KOPT-K1 (cell line): Measurements from ENCODE around the gene PCNX2.

Experiments used
- H3K27ac ChIP-seq: fragments of 200-600 bp; sonication (generic); 2 replicates; pipeline ENCODE4 v1.5.1; 2016; ENCODE audit warnings: antibody characterized with exemption, mild to moderate bottlenecking, low read depth, low read length; ENCODE audit not compliant: poor library complexity, severe bottlenecking
- H3K36me3 ChIP-seq: fragments of 200-600 bp; sonication (generic); 2 replicates; pipeline ENCODE4 v1.5.1; 2017; ENCODE audit warnings: antibody characterized with exemption, mild to moderate bottlenecking, low read length, moderate library complexity; ENCODE audit not compliant: insufficient read depth
- H3K9me3 ChIP-seq: fragments of 200-600 bp; sonication (generic); 2 replicates; pipeline ENCODE4 v1.5.1; 2017; ENCODE audit warnings: antibody characterized with exemption, low read length, mild to moderate bottlenecking; ENCODE audit not compliant: insufficient read depth, poor library complexity, severe bottlenecking

Gene PCNX2

GRCh38 chr1:233057836-233058235 lies 237.7 kb downstream of the PCNX2 start:
- Histone ChIP-seq H3K9me3 (no peaks in the 10 kb centered on the region), H3K36me3 (no peaks in the 10 kb centered on the region), H3K27ac (no peak overlapping the region)

- no peaks in the 10 kb centered on the region for H3K9me3 ChIP-seq
- H3K36me3 ChIP-seq: no peaks in the 10 kb centered on the region
- no peak overlapping the region for H3K27ac ChIP-seq
These were observed 239.5 kb downstream of the PCNX2 start for GRCh38 chr1:233055879-233056641.

DNA sequence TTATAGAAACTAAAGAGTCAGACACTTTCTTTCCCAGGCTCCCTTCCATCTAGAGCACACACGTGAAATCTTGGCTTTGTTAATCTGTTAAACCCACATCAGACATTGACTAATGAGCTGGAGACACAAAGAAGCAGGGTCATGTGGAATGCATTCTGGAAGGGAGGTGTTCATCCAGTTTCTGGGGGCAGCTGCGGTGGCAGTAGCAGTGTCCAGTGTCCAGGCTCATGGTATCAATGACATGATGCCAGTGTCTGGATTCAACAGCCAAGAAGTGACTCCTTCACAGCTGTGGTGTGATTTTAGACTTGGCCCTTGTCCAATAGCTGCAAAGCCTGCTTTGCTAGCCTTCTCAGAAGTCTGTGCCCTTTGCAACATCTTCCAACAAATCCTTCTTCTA lies 249.9 kb downstream of the PCNX2 start:
- Histone ChIP-seq H3K27ac (no peak overlapping the region), H3K36me3 (no peaks in the 10 kb centered on the region), H3K9me3 (peaks cover 3% of the 10 kb centered on the region)

DNA sequence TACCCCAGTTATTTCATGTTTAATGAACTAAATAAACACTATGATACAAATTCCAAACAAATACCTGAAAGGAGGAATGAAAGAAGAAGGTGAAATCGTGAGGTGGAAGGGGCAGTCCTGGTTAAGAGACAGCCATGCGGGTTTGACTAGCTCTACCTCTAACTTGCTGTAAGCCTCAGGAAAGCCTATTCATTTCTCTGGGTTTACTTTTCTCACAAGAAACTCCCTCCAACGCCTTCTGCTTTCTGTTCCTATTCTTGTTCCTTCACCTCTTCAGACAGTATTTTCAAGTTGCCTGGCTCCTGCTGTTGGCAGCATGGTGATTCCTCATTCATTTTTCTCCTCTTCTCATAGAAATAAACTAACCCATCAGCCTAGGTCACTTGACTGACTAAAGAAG lies 252.7 kb downstream of the PCNX2 start:
- Histone ChIP-seq H3K9me3 (peaks cover 3% of the 10 kb centered on the region), H3K27ac (no peak overlapping the region), H3K36me3 (no peaks in the 10 kb centered on the region)

- Histone ChIP-seq H3K9me3 (no peaks in the 10 kb centered on the region), H3K27ac (no peak overlapping the region), H3K36me3 (no peaks in the 10 kb centered on the region)
These were observed 255.0 kb downstream of the PCNX2 start for GRCh38 chr1:233040494-233040893.

DNA sequence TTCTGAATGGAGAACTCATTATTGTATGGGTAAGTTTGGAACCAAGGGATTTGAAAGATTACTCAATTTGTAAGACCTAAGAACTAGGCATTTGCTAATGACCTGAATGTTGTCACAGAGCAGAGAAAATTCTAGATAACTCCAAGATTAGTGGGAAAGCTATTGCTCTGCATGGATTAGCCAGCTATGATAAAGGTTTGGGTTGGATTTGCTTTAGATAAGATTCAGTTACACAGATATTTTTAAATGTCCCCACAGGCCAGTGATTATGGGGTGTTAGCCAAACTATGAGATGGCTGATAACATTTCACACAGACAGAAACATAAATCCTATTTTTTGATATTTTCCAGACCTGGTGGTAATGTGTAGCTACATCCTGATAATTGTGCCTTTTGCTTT lies 256.9 kb downstream of the PCNX2 start:
- Histone ChIP-seq H3K27ac (no peak overlapping the region), H3K9me3 (no peaks in the 10 kb centered on the region), H3K36me3 (no peaks in the 10 kb centered on the region)

DNA sequence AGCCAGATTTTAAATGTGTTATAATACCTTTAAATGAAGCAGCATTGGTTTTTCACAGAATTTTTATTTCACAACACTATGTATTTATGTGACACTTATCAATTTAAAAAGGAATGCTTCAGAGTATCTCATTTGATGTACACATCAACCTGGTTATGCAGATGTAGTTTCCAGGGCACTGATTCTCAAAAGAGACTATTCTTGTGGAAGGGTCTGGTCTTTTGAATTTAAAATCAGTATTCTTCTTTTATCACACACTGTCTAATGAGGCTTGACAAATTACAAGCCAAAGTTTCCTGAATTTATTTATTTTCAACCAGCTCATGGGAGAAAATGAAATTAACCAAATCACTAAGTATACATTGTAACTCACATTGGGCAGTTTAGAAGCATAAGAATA lies 257.7 kb downstream of the PCNX2 start:
- H3K36me3 ChIP-seq: no peaks in the 10 kb centered on the region
- no peak overlapping the region for H3K27ac ChIP-seq
- H3K9me3 ChIP-seq: no peaks in the 10 kb centered on the region

DNA sequence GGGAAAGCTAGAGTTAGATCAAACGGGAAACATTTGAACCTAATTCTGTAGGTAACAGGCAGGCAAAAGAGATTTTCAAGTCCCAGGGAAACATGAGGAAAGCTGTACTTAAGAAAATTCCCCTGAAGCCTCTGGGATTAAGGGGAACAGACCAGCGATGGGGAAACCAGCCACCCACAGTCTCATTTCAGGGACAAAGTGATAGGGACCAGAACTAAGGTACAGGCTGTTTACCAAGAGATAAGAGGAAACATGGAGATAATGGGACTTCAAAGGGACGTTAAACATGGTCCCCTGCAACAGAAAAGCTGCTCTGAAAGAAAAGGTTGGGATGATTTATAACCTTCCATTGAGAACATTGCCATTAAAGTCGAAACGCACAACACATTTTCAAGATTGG lies 260.7 kb downstream of the PCNX2 start:
- H3K27ac ChIP-seq: no peak overlapping the region
- H3K9me3 ChIP-seq: no peaks in the 10 kb centered on the region
- no peaks in the 10 kb centered on the region for H3K36me3 ChIP-seq

DNA sequence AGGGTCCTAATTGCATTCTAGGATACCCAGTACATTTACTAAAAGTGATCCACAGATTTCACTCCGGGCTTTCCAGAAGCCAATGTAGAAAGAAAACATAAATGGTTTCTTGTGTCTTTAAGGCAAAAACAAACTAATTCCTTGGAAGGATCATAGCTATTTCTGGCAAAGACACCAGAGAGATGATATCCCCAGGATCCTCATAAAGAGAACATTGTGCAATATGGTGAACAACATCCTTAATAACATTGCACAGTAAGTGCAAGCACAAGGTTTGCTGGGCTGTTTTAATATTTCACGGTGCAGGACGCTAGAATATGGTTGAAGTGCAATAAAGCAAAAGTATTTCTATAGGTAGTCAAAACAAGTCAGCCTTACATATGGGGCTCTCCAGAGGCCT lies 262.2 kb downstream of the PCNX2 start:
- Histone ChIP-seq H3K36me3 (no peaks in the 10 kb centered on the region), H3K27ac (no peak overlapping the region), H3K9me3 (no peaks in the 10 kb centered on the region)

- no peaks in the 10 kb centered on the region for H3K9me3 ChIP-seq
- H3K36me3 ChIP-seq: no peaks in the 10 kb centered on the region
- no peak overlapping the region for H3K27ac ChIP-seq
These were observed 262.6 kb downstream of the PCNX2 start for GRCh38 chr1:233032916-233033315.

DNA sequence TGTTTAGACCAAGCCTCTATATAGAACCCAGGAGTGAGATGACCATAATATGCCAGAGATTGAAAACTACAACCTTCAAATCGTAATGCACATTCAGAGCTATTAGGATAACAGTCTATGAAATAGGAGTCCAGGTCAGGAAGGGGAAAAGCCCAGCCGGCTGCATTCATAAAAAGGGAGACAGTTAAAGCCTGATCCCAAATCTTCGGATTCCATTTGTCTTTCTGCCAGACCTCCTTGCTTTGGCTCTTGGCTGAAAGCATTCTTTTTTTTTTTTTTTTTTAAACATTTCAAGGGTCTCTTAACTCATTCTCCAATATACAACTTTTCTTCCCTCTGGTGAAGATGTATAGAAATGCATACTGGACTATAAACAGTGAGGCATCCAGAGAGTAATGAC lies 264.0 kb downstream of the PCNX2 start:
- Histone ChIP-seq H3K36me3 (no peaks in the 10 kb centered on the region), H3K9me3 (no peaks in the 10 kb centered on the region), H3K27ac (no peak overlapping the region)

- Histone ChIP-seq H3K9me3 (no peaks in the 10 kb centered on the region), H3K27ac (no peak overlapping the region), H3K36me3 (no peaks in the 10 kb centered on the region)
These were observed 268.5 kb downstream of the PCNX2 start for GRCh38 chr1:233027046-233027445.

DNA sequence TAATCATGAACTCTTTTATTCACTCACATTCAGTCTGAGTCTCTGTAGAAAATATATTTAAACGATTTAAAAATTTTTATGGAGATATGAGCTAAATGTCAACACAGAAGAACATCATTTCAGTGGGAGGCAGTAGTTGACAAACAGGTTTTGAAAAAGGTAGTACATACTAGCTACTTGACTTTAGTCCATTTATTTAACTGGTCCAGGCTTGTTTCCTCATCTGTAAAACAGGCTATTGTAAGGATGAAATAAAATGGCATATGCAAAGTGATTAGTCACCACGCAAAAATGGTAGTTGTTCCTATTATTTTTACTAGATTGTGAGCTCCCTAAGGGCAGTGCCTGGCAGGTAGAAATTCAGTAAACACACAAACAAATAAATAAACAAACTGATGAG lies 270.0 kb downstream of the PCNX2 start:
- Histone ChIP-seq H3K36me3 (no peaks in the 10 kb centered on the region), H3K27ac (no peak overlapping the region)

GRCh38 chr1:233025157-233025556 lies 270.4 kb downstream of the PCNX2 start:
- Histone ChIP-seq H3K27ac (no peak overlapping the region), H3K36me3 (no peaks in the 10 kb centered on the region), H3K9me3 (no peaks in the 10 kb centered on the region)

More for the DNA sequence above, 270.0 kb downstream of the PCNX2 start:
- H3K9me3 ChIP-seq: no peaks in the 10 kb centered on the region

GRCh38 chr1:233024199-233024598 lies 271.3 kb downstream of the PCNX2 start:
- Histone ChIP-seq H3K9me3 (no peaks in the 10 kb centered on the region), H3K27ac (no peak overlapping the region), H3K36me3 (no peaks in the 10 kb centered on the region)

GRCh38 chr1:233022246-233022645 lies 273.3 kb downstream of the PCNX2 start:
- Histone ChIP-seq H3K27ac (no peak overlapping the region), H3K9me3 (no peaks in the 10 kb centered on the region)

More at GRCh38 chr1:233022246-233022645, 273.3 kb downstream of the PCNX2 start:
- H3K36me3 ChIP-seq: no peaks in the 10 kb centered on the region
